ENCODE data around the gene NRL.

The NRL gene

GRCh38 chr14:24069411-24069735 lies 45.4 kb downstream of the NRL start:
- no peak overlapping the region for H3K4me3 ChIP-seq (replicated peaks; ENCODE audit: low read depth, low read length)
- TF ChIP-seq CTCF (IDR thresholded peaks at IDR 0.05; ENCODE audit: insufficient read depth, low read length, poor library complexity, severe bottlenecking), result no peak
- no peak for DNase-seq (ENCODE audit: extremely low read depth, insufficient read length)
- H3K27me3 ChIP-seq (replicated peaks; ENCODE audit: control insufficient read depth, insufficient read depth, low read length), result no peaks in the 10 kb centered on the region; the same call in 1 of the 2 replicates
- no peaks in the 10 kb centered on the region for H3K36me3 ChIP-seq (ENCODE audit: control insufficient read depth, insufficient read depth, low read length)

GRCh38 chr14:24068711-24069410 lies 45.9 kb downstream of the NRL start:
- Histone ChIP-seq H3K27me3 (replicated peaks; ENCODE audit: control insufficient read depth, insufficient read depth, low read length) (no peaks in the 10 kb centered on the region; the same call in 1 of the 2 replicates), H3K4me3 (replicated peaks; ENCODE audit: low read depth, low read length) (no peak overlapping the region), H3K36me3 (ENCODE audit: control insufficient read depth, insufficient read depth, low read length) (no peaks in the 10 kb centered on the region)
- TF ChIP-seq CTCF (IDR thresholded peaks at IDR 0.05; ENCODE audit: insufficient read depth, low read length, poor library complexity, severe bottlenecking), result no peak
- no peak for DNase-seq (ENCODE audit: extremely low read depth, insufficient read length)

GRCh38 chr14:24067133-24068082 lies 47.3 kb downstream of the NRL start:
- no peak for DNase-seq (ENCODE audit: extremely low read depth, insufficient read length)
- TF ChIP-seq CTCF (IDR thresholded peaks at IDR 0.05; ENCODE audit: insufficient read depth, low read length, poor library complexity, severe bottlenecking), result no peak

GRCh38 chr14:24066496-24067132 lies 48.1 kb downstream of the NRL start:
- no peak for DNase-seq (ENCODE audit: extremely low read depth, insufficient read length)
- Histone ChIP-seq H3K4me3 (replicated peaks; ENCODE audit: low read depth, low read length) (no peak overlapping the region), H3K27me3 (replicated peaks; ENCODE audit: control insufficient read depth, insufficient read depth, low read length) (no peaks in the 10 kb centered on the region), H3K36me3 (ENCODE audit: control insufficient read depth, insufficient read depth, low read length) (no peaks in the 10 kb centered on the region)
- no peak for TF ChIP-seq CTCF (IDR thresholded peaks at IDR 0.05; ENCODE audit: insufficient read depth, low read length, poor library complexity, severe bottlenecking)

More at GRCh38 chr14:24067133-24068082, 47.3 kb downstream of the NRL start:
- no peaks in the 10 kb centered on the region for H3K27me3 ChIP-seq (replicated peaks; ENCODE audit: control insufficient read depth, insufficient read depth, low read length)
- H3K36me3 ChIP-seq (ENCODE audit: control insufficient read depth, insufficient read depth, low read length), result no peaks in the 10 kb centered on the region
- no peak overlapping the region for H3K4me3 ChIP-seq (replicated peaks; ENCODE audit: low read depth, low read length)

GRCh38 chr14:24065408-24065807 lies 49.3 kb downstream of the NRL start:
- Histone ChIP-seq H3K4me3 (replicated peaks; ENCODE audit: low read depth, low read length) (no peak overlapping the region), H3K27me3 (replicated peaks; ENCODE audit: control insufficient read depth, insufficient read depth, low read length) (no peaks in the 10 kb centered on the region), H3K36me3 (ENCODE audit: control insufficient read depth, insufficient read depth, low read length) (no peaks in the 10 kb centered on the region)
- TF ChIP-seq CTCF (IDR thresholded peaks at IDR 0.05; ENCODE audit: insufficient read depth, low read length, poor library complexity, severe bottlenecking), result no peak
- DNase-seq (ENCODE audit: extremely low read depth, insufficient read length), result no peak

Data from GM06990 (cell line).